Testis (tissue), 3 donors: ENCODE results near the gene UGT1A9. TPM values are rescaled to one million over a fixed set of nuclear protein-coding genes. Genes with fewer than 3 reads are reported as not detected.

Experiments used
- DNase-seq: peaks from one replicate; pipeline ENCODE4 v3.0.0-alpha.2; 2019
- H3K27ac ChIP-seq, 2 donors: fragments of 200-600 bp; sonication (generic); one replicate each; pipeline ENCODE4 v1.5.1; 2019
- H3K27me3 ChIP-seq: fragments of 200-600 bp; sonication (generic); one replicate; pipeline ENCODE4 v1.5.1; 2019
- H3K36me3 ChIP-seq: fragments of 200-600 bp; sonication (generic); one replicate; pipeline ENCODE4 v1.5.1; 2017; ENCODE audit warnings: low read depth; ENCODE audit errors: missing control alignments
- H3K4me1 ChIP-seq: fragments of 200-600 bp; sonication (generic); one replicate; pipeline ENCODE4 v1.5.1; 2019
- H3K4me3 ChIP-seq, 2 donors: fragments of 200-600 bp; sonication (generic); one replicate each; pipeline ENCODE4 v1.5.1; 2017 to 2019
- H3K9me3 ChIP-seq: fragments of 200-600 bp; sonication (generic); one replicate; pipeline ENCODE4 v1.5.1; 2017
- CTCF ChIP-seq, 3 experiments: fragments of 450-650 bp in 2 of 3; fragments of 200-600 bp in 1 of 3; sonication (generic) in 1 of 3; IDR thresholded peaks; one replicate each; pipeline ENCODE4 v1.5.1; 2016 to 2019; ENCODE audit warnings: antibody characterized with exemption in 3 of 3, mild to moderate bottlenecking in 2 of 3, moderate library complexity in 1 of 3
- POLR2A ChIP-seq: fragments of 450-650 bp; IDR thresholded peaks from one replicate; pipeline ENCODE4 v1.6.1; 2017; ENCODE audit warnings: antibody characterized with exemption, mild to moderate bottlenecking, moderate library complexity
- WGBS, 2 donors: methylation state at CpG; one replicate each; pipeline ENCODE4 v1.1.5; 2018; 5-methylcytosine and 5-hydroxymethylcytosine counted together
- intact Hi-C: fragments of 100-400 bp; cut with DNase I; formaldehyde crosslinking; loops from one replicate; pipeline ENCODE4 v1.15.1; 2023; ENCODE audit warnings: low total_unique reads
- polyA plus RNA-seq: library from polyadenylated mRNA; stranded (reverse); fragments of 350-450 nt; fragmentation: Illumina TruSeq; extraction: RNeasy Lipid Tissue Mini Kit (QIAGEN cat#74804); gene quantifications from one replicate; pipeline ENCODE4 v1.2.3, GENCODE V29; 2014; ENCODE audit warnings: low read depth, low replicate concordance; ENCODE audit not compliant: insufficient read depth
- total RNA-seq, 2 donors: library from RNA; depleted of rRNA; stranded (reverse); fragments of >200 nt; gene quantifications; one replicate each; pipeline ENCODE4 v1.2.3, GENCODE V29; 2016

Gene UGT1A9
- total and polyA plus RNA-seq, 3 donors from 2014 or later: not detected

- Histone ChIP-seq H3K27ac (no peak overlapping the region), H3K27me3 (no peaks in the 10 kb centered on the region), H3K9me3 (no peaks in the 10 kb centered on the region), H3K36me3 (no peaks in the 10 kb centered on the region), H3K4me3 (no peak overlapping the region), H3K4me1 (no peaks in the 10 kb centered on the region)
- intact Hi-C loops: no loop called here
- DNase-seq: no peak
- 67 to 78% methylated on average over 12 to 18 of the region's 18 CpGs for WGBS, 2 donors
- TF ChIP-seq CTCF (IDR thresholded peaks at IDR 0.05): no peak
- TF ChIP-seq POLR2A: no peak
Measured at GRCh38 chr2:233793465-233794127, 121.9 kb downstream of the UGT1A9 start.

- WGBS, 2 donors: 70 to 71% methylated on average over 5 to 17 of the region's 17 CpGs
- Histone ChIP-seq H3K36me3 (no peaks in the 10 kb centered on the region), H3K4me3 (no peak overlapping the region), H3K9me3 (no peaks in the 10 kb centered on the region), H3K4me1 (no peaks in the 10 kb centered on the region), H3K27ac (no peak overlapping the region), H3K27me3 (no peaks in the 10 kb centered on the region)
- intact Hi-C loops: no loop called here
- DNase-seq: peak; percentile 13
- TF ChIP-seq CTCF (IDR thresholded peaks at IDR 0.05) (no peak), POLR2A (no peak)
Measured at GRCh38 chr2:233794128-233794658, 122.5 kb downstream of the UGT1A9 start.

- 96 to 100% methylated on average over 5 to 13 of the region's 13 CpGs for WGBS, 2 donors
- no peak overlapping the region for H3K4me3 ChIP-seq
- intact Hi-C loops: no loop called here
- no peak overlapping the region for H3K27ac ChIP-seq
- no peaks in the 10 kb centered on the region for H3K4me1 ChIP-seq
- no peaks in the 10 kb centered on the region for H3K9me3 ChIP-seq
- H3K36me3 ChIP-seq: no peaks in the 10 kb centered on the region
- DNase-seq: peak; percentile 6
- no peaks in the 10 kb centered on the region for H3K27me3 ChIP-seq
- TF ChIP-seq POLR2A: no peak
- TF ChIP-seq CTCF (IDR thresholded peaks at IDR 0.05): no peak
Measured at GRCh38 chr2:233795735-233796171, 124.1 kb downstream of the UGT1A9 start.

GRCh38 chr2:233796254-233796653 is 124.6 kb downstream of the UGT1A9 start:
- intact Hi-C loops: no loop called here
- H3K27me3 ChIP-seq: no peaks in the 10 kb centered on the region
- no peaks in the 10 kb centered on the region for H3K9me3 ChIP-seq
- 90 to 93% methylated on average over 7 to 9 of the region's 9 CpGs for WGBS, 2 donors
- TF ChIP-seq CTCF (IDR thresholded peaks at IDR 0.05) (no peak), POLR2A (no peak)
- no peak overlapping the region for H3K27ac ChIP-seq
- no peak overlapping the region for H3K4me3 ChIP-seq
- no peaks in the 10 kb centered on the region for H3K4me1 ChIP-seq
- no peak for DNase-seq
- H3K36me3 ChIP-seq: no peaks in the 10 kb centered on the region
